Measurements from ENCODE around the gene TRIM17. TPM values are rescaled to one million over a fixed set of nuclear protein-coding genes. Genes with fewer than 3 reads are reported as not detected.

Gene TRIM17
- total and polyA plus RNA-seq, 2 of the 13 experiments (the other 11 are each of a cell fraction or from before 2014, with no cell fraction given): 0.32 to 0.64 TPM

DNA sequence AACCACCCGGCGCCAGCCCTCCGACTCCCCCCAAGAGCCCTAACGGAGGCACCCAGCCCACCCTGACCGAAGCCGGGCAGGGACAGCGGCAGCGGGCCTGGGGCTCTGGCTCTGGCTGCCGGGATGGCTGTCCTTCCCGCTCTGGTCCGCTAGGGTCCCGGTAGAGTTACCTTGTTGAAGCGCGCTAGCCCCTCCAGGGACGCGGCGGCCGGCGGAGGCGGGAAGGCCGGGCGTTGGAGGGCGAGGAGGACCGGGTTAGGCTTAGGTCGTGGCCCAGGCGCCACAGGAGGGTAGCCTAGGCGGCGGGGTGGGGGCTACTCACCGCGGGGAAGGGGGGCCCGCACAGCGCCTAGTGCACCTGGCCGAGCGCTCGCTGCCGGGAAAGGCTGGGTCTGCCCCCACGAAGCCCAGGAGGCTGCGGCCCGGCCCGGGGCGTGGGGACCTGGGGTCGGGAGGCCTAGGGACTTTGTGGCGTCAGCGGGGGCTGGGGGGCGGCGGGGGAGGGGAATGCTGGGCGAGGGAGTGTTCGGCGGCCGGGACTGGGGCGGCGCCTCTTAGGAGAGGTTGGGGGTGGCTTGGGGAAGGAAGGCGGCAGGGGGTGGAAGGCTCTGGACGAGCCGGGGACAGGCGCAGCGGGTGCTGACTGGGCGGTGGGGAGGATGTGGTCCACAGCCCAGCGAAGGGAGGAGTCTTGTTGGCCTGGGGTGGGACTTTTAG, at the start of gene TRIM17 (continued):
- TF ChIP-seq, protein P1, sequence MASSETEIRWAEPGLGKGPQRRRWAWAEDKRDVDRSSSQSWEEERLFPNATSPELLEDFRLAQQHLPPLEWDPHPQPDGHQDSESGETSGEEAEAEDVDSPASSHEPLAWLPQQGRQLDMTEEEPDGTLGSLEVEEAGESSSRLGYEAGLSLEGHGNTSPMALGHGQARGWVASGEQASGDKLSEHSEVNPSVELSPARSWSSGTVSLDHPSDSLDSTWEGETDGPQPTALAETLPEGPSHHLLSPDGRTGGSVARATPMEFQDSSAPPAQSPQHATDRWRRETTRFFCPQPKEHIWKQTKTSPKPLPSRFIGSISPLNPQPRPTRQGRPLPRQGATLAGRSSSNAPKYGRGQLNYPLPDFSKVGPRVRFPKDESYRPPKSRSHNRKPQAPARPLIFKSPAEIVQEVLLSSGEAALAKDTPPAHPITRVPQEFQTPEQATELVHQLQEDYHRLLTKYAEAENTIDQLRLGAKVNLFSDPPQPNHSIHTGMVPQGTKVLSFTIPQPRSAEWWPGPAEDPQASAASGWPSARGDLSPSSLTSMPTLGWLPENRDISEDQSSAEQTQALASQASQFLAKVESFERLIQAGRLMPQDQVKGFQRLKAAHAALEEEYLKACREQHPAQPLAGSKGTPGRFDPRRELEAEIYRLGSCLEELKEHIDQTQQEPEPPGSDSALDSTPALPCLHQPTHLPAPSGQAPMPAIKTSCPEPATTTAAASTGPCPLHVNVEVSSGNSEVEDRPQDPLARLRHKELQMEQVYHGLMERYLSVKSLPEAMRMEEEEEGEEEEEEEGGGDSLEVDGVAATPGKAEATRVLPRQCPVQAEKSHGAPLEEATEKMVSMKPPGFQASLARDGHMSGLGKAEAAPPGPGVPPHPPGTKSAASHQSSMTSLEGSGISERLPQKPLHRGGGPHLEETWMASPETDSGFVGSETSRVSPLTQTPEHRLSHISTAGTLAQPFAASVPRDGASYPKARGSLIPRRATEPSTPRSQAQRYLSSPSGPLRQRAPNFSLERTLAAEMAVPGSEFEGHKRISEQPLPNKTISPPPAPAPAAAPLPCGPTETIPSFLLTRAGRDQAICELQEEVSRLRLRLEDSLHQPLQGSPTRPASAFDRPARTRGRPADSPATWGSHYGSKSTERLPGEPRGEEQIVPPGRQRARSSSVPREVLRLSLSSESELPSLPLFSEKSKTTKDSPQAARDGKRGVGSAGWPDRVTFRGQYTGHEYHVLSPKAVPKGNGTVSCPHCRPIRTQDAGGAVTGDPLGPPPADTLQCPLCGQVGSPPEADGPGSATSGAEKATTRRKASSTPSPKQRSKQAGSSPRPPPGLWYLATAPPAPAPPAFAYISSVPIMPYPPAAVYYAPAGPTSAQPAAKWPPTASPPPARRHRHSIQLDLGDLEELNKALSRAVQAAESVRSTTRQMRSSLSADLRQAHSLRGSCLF (CRISPR knock-in tag; IDR thresholded peaks at IDR 0.05; ENCODE audit: borderline replicate concordance): no peak
- TF ChIP-seq, protein P2, sequence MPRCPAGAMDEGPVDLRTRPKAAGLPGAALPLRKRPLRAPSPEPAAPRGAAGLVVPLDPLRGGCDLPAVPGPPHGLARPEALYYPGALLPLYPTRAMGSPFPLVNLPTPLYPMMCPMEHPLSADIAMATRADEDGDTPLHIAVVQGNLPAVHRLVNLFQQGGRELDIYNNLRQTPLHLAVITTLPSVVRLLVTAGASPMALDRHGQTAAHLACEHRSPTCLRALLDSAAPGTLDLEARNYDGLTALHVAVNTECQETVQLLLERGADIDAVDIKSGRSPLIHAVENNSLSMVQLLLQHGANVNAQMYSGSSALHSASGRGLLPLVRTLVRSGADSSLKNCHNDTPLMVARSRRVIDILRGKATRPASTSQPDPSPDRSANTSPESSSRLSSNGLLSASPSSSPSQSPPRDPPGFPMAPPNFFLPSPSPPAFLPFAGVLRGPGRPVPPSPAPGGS (CRISPR knock-in tag; IDR thresholded peaks at IDR 0.05): 0 out of 2 replicates have a peak, but pooled peaks have one; percentile 47
- TF ChIP-seq, protein P3, sequence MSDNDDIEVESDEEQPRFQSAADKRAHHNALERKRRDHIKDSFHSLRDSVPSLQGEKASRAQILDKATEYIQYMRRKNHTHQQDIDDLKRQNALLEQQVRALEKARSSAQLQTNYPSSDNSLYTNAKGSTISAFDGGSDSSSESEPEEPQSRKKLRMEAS (IDR thresholded peaks at IDR 0.05): peak; percentile 60; the same call in 1 of the 2 replicates
- TF ChIP-seq RBFOX2 (IDR thresholded peaks at IDR 0.05; ENCODE audit: low read depth, low read length): 0 out of 2 replicates have a peak, but pooled peaks have one; percentile 36
- 0 out of 2 replicates have a peak, but pooled peaks have one; percentile 24 for TF ChIP-seq NFKB2 (CRISPR knock-in tag; IDR thresholded peaks at IDR 0.05; ENCODE audit: borderline replicate concordance)
- TF ChIP-seq ZNF674 (CRISPR knock-in tag; IDR thresholded peaks at IDR 0.05; ENCODE audit: low read depth): no peak
- TF ChIP-seq MLLT10 (CRISPR knock-in tag; IDR thresholded peaks at IDR 0.05): no peak
- no peak for TF ChIP-seq GATAD1 (CRISPR knock-in tag; IDR thresholded peaks at IDR 0.05)
- TF ChIP-seq NCOR1 (IDR thresholded peaks at IDR 0.05; ENCODE audit: borderline replicate concordance, low read length): no peak
- no peak for TF ChIP-seq ZMYM2 (CRISPR knock-in tag; IDR thresholded peaks at IDR 0.05)
- 0 out of 2 replicates have a peak, but pooled peaks have one; percentile 55 for TF ChIP-seq SAFB2 (CRISPR knock-in tag; IDR thresholded peaks at IDR 0.05; ENCODE audit: borderline replicate concordance, low read depth)
- no peak for TF ChIP-seq ZNF549 (CRISPR knock-in tag; IDR thresholded peaks at IDR 0.05)
- TF ChIP-seq, protein P4, sequence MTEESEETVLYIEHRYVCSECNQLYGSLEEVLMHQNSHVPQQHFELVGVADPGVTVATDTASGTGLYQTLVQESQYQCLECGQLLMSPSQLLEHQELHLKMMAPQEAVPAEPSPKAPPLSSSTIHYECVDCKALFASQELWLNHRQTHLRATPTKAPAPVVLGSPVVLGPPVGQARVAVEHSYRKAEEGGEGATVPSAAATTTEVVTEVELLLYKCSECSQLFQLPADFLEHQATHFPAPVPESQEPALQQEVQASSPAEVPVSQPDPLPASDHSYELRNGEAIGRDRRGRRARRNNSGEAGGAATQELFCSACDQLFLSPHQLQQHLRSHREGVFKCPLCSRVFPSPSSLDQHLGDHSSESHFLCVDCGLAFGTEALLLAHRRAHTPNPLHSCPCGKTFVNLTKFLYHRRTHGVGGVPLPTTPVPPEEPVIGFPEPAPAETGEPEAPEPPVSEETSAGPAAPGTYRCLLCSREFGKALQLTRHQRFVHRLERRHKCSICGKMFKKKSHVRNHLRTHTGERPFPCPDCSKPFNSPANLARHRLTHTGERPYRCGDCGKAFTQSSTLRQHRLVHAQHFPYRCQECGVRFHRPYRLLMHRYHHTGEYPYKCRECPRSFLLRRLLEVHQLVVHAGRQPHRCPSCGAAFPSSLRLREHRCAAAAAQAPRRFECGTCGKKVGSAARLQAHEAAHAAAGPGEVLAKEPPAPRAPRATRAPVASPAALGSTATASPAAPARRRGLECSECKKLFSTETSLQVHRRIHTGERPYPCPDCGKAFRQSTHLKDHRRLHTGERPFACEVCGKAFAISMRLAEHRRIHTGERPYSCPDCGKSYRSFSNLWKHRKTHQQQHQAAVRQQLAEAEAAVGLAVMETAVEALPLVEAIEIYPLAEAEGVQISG (CRISPR knock-in tag; IDR thresholded peaks at IDR 0.05): peak; percentile 30; the same call in 1 of the 2 replicates
- no peak for TF ChIP-seq FIP1L1 (IDR thresholded peaks at IDR 0.05; ENCODE audit: borderline replicate concordance, insufficient read depth, low read depth, low read length)
- TF ChIP-seq RELA (CRISPR knock-in tag; IDR thresholded peaks at IDR 0.05): no peak
- no peak for TF ChIP-seq HIVEP1 (CRISPR knock-in tag; IDR thresholded peaks at IDR 0.05)
- 0 out of 2 replicates have a peak, but pooled peaks have one; percentile 1 for TF ChIP-seq ZNF747 (CRISPR knock-in tag; IDR thresholded peaks at IDR 0.05; ENCODE audit: borderline replicate concordance)
- no peak for TF ChIP-seq ARNTL (CRISPR knock-in tag; IDR thresholded peaks at IDR 0.05)
- TF ChIP-seq AGO2 (optimal IDR thresholded peaks at IDR 0.05; ENCODE audit: low read depth, low read length): peak; percentile 86
- no peak for TF ChIP-seq KLF11 (CRISPR knock-in tag; IDR thresholded peaks at IDR 0.05)
- no peak for TF ChIP-seq ELF1 (CRISPR knock-in tag; IDR thresholded peaks at IDR 0.05)
